Measurements from ENCODE around the gene F8.
"Not testable (repeated sequence)": the region's sequence is repeated elsewhere in the genome, so short reads cannot be mapped to it uniquely, and the experiment has no call there.

DNA sequence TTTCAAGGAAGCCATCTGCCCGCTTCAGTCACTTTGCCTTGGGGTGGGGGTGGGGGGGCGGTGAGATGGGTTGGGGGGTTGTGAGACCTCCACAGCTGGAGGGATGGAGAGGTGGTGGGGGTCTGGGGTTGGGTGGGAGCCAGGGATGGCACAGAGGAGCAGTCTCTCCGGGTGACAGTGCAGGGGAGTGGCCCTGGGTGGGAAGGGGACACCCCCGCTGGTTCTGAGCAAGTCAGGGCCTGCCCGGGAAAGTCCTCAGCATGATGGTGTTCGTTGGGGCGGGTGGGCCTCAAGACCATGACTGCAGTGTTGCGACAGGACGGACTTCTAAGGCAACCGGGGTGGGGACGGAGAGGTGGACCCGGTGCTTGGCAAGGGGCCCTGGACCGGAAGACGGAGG, 137.0 kb downstream of the F8 start:
- TF ChIP-seq, protein P1, sequence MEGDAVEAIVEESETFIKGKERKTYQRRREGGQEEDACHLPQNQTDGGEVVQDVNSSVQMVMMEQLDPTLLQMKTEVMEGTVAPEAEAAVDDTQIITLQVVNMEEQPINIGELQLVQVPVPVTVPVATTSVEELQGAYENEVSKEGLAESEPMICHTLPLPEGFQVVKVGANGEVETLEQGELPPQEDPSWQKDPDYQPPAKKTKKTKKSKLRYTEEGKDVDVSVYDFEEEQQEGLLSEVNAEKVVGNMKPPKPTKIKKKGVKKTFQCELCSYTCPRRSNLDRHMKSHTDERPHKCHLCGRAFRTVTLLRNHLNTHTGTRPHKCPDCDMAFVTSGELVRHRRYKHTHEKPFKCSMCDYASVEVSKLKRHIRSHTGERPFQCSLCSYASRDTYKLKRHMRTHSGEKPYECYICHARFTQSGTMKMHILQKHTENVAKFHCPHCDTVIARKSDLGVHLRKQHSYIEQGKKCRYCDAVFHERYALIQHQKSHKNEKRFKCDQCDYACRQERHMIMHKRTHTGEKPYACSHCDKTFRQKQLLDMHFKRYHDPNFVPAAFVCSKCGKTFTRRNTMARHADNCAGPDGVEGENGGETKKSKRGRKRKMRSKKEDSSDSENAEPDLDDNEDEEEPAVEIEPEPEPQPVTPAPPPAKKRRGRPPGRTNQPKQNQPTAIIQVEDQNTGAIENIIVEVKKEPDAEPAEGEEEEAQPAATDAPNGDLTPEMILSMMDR (conservative IDR thresholded peaks at IDR 0.05; ENCODE audit: low read depth, low read length): not testable (repeated sequence)
- not testable (repeated sequence) for TF ChIP-seq POLR2A (IDR thresholded peaks at IDR 0.05; ENCODE audit: low read depth, low read length); RFX5 (IDR thresholded peaks at IDR 0.05; ENCODE audit: low read depth, low read length); FOS (IDR thresholded peaks at IDR 0.05; ENCODE audit: low read depth, low read length); MAFK (IDR thresholded peaks at IDR 0.05; ENCODE audit: low read depth, low read length); MXI1 (IDR thresholded peaks at IDR 0.05; ENCODE audit: borderline replicate concordance, low read depth, low read length); RAD21 (IDR thresholded peaks at IDR 0.05; ENCODE audit: low read length)
- TF ChIP-seq, protein P2, sequence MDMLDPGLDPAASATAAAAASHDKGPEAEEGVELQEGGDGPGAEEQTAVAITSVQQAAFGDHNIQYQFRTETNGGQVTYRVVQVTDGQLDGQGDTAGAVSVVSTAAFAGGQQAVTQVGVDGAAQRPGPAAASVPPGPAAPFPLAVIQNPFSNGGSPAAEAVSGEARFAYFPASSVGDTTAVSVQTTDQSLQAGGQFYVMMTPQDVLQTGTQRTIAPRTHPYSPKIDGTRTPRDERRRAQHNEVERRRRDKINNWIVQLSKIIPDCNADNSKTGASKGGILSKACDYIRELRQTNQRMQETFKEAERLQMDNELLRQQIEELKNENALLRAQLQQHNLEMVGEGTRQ (IDR thresholded peaks at IDR 0.05; ENCODE audit: low read depth, low read length): not testable (repeated sequence)
